ENCODE results near the gene NT5C3A. TPM values are rescaled to one million over a fixed set of nuclear protein-coding genes. Genes with fewer than 3 reads are reported as not detected.

Gene NT5C3A
- total and polyA plus RNA-seq, 9 of the 15 experiments (the other 6 are each of a cell fraction or from before 2014, with no cell fraction given) = 18.6 to 60.1 (median 40.0) TPM

DNA sequence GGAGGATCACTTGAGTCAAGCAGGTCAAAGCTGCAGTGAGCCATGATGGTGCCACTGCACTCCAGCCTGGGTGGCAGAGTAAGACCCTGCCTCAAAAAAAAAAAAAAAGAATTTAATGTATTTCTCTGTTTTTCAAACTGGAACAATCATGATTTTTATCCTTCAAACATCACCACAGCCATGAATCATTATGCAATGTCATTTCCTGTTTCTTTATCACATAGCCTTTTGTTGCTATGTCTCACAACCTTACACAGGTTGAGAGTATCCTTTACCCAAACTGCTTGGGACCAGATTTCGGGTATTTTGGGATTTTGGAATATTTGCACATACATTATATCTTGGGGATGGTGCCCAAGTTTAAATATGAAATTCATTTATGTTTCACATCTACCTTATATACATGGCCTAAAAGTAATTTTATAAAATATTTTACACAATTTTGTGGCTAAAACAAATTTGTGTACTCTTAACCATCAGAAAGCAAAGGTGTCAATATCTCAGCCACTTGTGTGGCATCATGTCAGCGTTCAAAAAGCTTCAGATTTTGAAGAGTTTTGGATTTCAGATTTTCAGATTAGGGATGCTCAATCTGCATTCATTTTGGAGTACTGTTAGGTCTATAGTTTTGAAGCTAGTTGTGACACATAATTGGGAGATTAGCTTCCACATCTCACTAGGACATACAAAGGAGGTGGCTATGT lies 8.2 kb downstream of the NT5C3A start (continued):
- no peak for TF ChIP-seq CC2D1A (IDR thresholded peaks at IDR 0.05)
- TF ChIP-seq ZNF586 (CRISPR knock-in tag; conservative IDR thresholded peaks at IDR 0.05) = no peak
- no peak for TF ChIP-seq HDGF (IDR thresholded peaks at IDR 0.05)
- TF ChIP-seq, protein P1, sequence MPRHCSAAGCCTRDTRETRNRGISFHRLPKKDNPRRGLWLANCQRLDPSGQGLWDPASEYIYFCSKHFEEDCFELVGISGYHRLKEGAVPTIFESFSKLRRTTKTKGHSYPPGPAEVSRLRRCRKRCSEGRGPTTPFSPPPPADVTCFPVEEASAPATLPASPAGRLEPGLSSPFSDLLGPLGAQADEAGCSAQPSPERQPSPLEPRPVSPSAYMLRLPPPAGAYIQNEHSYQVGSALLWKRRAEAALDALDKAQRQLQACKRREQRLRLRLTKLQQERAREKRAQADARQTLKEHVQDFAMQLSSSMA (CRISPR knock-in tag; IDR thresholded peaks at IDR 0.05) = no peak
- peak; percentile 51 for TF ChIP-seq C11orf30 (IDR thresholded peaks at IDR 0.05; ENCODE audit: low read depth)
- no peak for TF ChIP-seq ZC3H8 (IDR thresholded peaks at IDR 0.05)
- TF ChIP-seq DACH1 (IDR thresholded peaks at IDR 0.05; ENCODE audit: partially characterized antibody) = no peak
- TF ChIP-seq NBN (IDR thresholded peaks at IDR 0.05; ENCODE audit: low read depth) = no peak
- no peak for TF ChIP-seq STAT5B (CRISPR knock-in tag; IDR thresholded peaks at IDR 0.05)
- no peak for TF ChIP-seq POLR2G (IDR thresholded peaks at IDR 0.05; ENCODE audit: low read depth, low read length)
- no peak for TF ChIP-seq FOXJ2 (tag; IDR thresholded peaks at IDR 0.05)
- TF ChIP-seq KHSRP (IDR thresholded peaks at IDR 0.05) = no peak
- TF ChIP-seq, protein P2, sequence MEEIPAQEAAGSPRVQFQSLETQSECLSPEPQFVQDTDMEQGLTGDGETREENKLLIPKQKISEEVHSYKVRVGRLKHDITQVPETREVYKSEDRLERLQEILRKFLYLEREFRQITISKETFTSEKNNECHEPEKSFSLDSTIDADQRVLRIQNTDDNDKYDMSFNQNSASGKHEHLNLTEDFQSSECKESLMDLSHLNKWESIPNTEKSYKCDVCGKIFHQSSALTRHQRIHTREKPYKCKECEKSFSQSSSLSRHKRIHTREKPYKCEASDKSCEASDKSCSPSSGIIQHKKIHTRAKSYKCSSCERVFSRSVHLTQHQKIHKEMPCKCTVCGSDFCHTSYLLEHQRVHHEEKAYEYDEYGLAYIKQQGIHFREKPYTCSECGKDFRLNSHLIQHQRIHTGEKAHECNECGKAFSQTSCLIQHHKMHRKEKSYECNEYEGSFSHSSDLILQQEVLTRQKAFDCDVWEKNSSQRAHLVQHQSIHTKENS (CRISPR knock-in tag; IDR thresholded peaks at IDR 0.05) = no peak
- TF ChIP-seq, protein P3, sequence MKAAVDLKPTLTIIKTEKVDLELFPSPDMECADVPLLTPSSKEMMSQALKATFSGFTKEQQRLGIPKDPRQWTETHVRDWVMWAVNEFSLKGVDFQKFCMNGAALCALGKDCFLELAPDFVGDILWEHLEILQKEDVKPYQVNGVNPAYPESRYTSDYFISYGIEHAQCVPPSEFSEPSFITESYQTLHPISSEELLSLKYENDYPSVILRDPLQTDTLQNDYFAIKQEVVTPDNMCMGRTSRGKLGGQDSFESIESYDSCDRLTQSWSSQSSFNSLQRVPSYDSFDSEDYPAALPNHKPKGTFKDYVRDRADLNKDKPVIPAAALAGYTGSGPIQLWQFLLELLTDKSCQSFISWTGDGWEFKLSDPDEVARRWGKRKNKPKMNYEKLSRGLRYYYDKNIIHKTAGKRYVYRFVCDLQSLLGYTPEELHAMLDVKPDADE (conservative IDR thresholded peaks at IDR 0.05; ENCODE audit: control insufficient read depth, low read depth, low read length) = no peak
- TF ChIP-seq XRCC4 (IDR thresholded peaks at IDR 0.05; ENCODE audit: extremely low read depth, insufficient read depth, insufficient read length) = no peak
- TF ChIP-seq, protein P4, sequence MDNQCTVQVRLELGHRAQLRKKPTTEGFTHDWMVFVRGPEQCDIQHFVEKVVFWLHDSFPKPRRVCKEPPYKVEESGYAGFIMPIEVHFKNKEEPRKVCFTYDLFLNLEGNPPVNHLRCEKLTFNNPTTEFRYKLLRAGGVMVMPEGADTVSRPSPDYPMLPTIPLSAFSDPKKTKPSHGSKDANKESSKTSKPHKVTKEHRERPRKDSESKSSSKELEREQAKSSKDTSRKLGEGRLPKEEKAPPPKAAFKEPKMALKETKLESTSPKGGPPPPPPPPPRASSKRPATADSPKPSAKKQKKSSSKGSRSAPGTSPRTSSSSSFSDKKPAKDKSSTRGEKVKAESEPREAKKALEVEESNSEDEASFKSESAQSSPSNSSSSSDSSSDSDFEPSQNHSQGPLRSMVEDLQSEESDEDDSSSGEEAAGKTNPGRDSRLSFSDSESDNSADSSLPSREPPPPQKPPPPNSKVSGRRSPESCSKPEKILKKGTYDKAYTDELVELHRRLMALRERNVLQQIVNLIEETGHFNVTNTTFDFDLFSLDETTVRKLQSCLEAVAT (IDR thresholded peaks at IDR 0.05) = no peak
- TF ChIP-seq, protein P5, sequence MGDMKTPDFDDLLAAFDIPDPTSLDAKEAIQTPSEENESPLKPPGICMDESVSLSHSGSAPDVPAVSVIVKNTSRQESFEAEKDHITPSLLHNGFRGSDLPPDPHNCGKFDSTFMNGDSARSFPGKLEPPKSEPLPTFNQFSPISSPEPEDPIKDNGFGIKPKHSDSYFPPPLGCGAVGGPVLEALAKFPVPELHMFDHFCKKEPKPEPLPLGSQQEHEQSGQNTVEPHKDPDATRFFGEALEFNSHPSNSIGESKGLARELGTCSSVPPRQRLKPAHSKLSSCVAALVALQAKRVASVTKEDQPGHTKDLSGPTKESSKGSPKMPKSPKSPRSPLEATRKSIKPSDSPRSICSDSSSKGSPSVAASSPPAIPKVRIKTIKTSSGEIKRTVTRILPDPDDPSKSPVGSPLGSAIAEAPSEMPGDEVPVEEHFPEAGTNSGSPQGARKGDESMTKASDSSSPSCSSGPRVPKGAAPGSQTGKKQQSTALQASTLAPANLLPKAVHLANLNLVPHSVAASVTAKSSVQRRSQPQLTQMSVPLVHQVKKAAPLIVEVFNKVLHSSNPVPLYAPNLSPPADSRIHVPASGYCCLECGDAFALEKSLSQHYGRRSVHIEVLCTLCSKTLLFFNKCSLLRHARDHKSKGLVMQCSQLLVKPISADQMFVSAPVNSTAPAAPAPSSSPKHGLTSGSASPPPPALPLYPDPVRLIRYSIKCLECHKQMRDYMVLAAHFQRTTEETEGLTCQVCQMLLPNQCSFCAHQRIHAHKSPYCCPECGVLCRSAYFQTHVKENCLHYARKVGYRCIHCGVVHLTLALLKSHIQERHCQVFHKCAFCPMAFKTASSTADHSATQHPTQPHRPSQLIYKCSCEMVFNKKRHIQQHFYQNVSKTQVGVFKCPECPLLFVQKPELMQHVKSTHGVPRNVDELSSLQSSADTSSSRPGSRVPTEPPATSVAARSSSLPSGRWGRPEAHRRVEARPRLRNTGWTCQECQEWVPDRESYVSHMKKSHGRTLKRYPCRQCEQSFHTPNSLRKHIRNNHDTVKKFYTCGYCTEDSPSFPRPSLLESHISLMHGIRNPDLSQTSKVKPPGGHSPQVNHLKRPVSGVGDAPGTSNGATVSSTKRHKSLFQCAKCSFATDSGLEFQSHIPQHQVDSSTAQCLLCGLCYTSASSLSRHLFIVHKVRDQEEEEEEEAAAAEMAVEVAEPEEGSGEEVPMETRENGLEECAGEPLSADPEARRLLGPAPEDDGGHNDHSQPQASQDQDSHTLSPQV (IDR thresholded peaks at IDR 0.05) = no peak
- TF ChIP-seq ELF2 (CRISPR knock-in tag; IDR thresholded peaks at IDR 0.05) = no peak
- TF ChIP-seq EWSR1 (IDR thresholded peaks at IDR 0.05; ENCODE audit: borderline replicate concordance, low read depth, partially characterized antibody) = no peak
- TF ChIP-seq NONO (IDR thresholded peaks at IDR 0.05; ENCODE audit: low read depth in 2 of 2, low read length in 1 of 2) = no peak
